ENCODE data around the gene CRIP1. TPM values are rescaled to one million over a fixed set of nuclear protein-coding genes. Genes with fewer than 3 reads are reported as not detected.

Gene CRIP1
- total and polyA plus RNA-seq, 2 experiments from 2014 or later, result 0.80 to 8.4 TPM

GRCh38 chr14:105455766-105456660 is 30.7 kb upstream of the CRIP1 start (continued):
- TF ChIP-seq ZNF331 (CRISPR knock-in tag; IDR thresholded peaks at IDR 0.05; ENCODE audit: low read depth), result no peak
- no peak for TF ChIP-seq EZH2 (IDR thresholded peaks at IDR 0.05; ENCODE audit: low read depth, unreplicated experiment)
- TF ChIP-seq JUNB (IDR thresholded peaks at IDR 0.05; ENCODE audit: unreplicated experiment), result no peak
- TF ChIP-seq POLR2AphosphoS5 (IDR thresholded peaks at IDR 0.05; ENCODE audit: low read depth), result no peak; the same call in 1 of the 2 replicates
- no peak for TF ChIP-seq CTCF (conservative IDR thresholded peaks at IDR 0.05; ENCODE audit: low read depth in 2 of 2)

GRCh38 chr14:105456736-105457617 is 29.7 kb upstream of the CRIP1 start:
- H3K9me2 ChIP-seq (ENCODE audit: insufficient read depth), result no peaks in the 10 kb centered on the region
- no peaks in the 10 kb centered on the region for H3K79me2 ChIP-seq (replicated peaks; ENCODE audit: insufficient read depth)
- Mint-ChIP-seq H3K27me3 (ENCODE audit: insufficient read depth, low read depth, poor library complexity) (peaks cover 10% of the 10 kb centered on the region), H3K4me3 (no peak overlapping the region), H3K4me1 (no peaks in the 10 kb centered on the region), H3K9me3 (no peaks in the 10 kb centered on the region; the same call in 2 of the 3 replicates), H3K36me3 (ENCODE audit: low read depth) (peaks cover 46% of the 10 kb centered on the region), H3K27ac (no peak overlapping the region)
- ATAC-seq (no peak), DNase-seq (ENCODE audit: low spot score) (no peak)
- no peak overlapping the region for H3K4me3 ChIP-seq
- H3K4me1 ChIP-seq (ENCODE audit: insufficient read depth), result no peaks in the 10 kb centered on the region
- peaks cover 10% of the 10 kb centered on the region; the same call in 1 of the 2 replicates for H4K20me1 ChIP-seq (replicated peaks; ENCODE audit: insufficient read depth)
- no peak overlapping the region for H3K4me2 ChIP-seq
- no peak overlapping the region for H3K27ac ChIP-seq (ENCODE audit: low read depth)
- 0 out of 2 replicates have a peak, but pooled peaks cover 10% of the 10 kb centered on the region for H3F3A ChIP-seq (replicated peaks; ENCODE audit: low read depth)
- no peak overlapping the region for H2AFZ ChIP-seq
- no peaks in the 10 kb centered on the region for H3K27me3 ChIP-seq (ENCODE audit: insufficient read depth)
- peaks cover 5% of the 10 kb centered on the region; the same call in 1 of the 2 replicates for H3K36me3 ChIP-seq (ENCODE audit: insufficient read depth)
- TF ChIP-seq STAT1 (IDR thresholded peaks at IDR 0.05; ENCODE audit: unreplicated experiment) (no peak), ZNF331 (CRISPR knock-in tag; IDR thresholded peaks at IDR 0.05; ENCODE audit: low read depth) (no peak), ZNF462 (CRISPR knock-in tag; IDR thresholded peaks at IDR 0.05) (no peak), CTCF (conservative IDR thresholded peaks at IDR 0.05; ENCODE audit: low read depth in 2 of 2) (no peak), ETS1 (IDR thresholded peaks at IDR 0.05) (no peak), CREB1 (CRISPR knock-in tag; IDR thresholded peaks at IDR 0.05; ENCODE audit: low read depth) (no peak), POLR2AphosphoS5 (IDR thresholded peaks at IDR 0.05; ENCODE audit: low read depth) (no peak), JUNB (IDR thresholded peaks at IDR 0.05; ENCODE audit: unreplicated experiment) (no peak), EZH2 (IDR thresholded peaks at IDR 0.05; ENCODE audit: low read depth, unreplicated experiment) (no peak)

Measured in GM23338 (cell line).